H1 (cell line): ENCODE measurements around the gene SPATA25. TPM values are rescaled to one million over a fixed set of nuclear protein-coding genes. Genes with fewer than 3 reads are reported as not detected.
A peak's percentile ranks its signal among the peaks of the same experiment; 100 is the strongest.

Source experiments
- CTCF ChIA-PET: fragments of 300-600 bp; sonication (Branson Sonifier 250); formaldehyde crosslinking; loops from one replicate; lab custom pipeline; 2021; ENCODE audit not compliant: partially characterized antibody; lab: Charles Lee
- POLR2A ChIA-PET: fragments of 300-600 bp; sonication (Branson Sonifier 250); formaldehyde crosslinking; loops from one replicate; lab custom pipeline; 2021; ENCODE audit warnings: inconsistent platforms; ENCODE audit not compliant: partially characterized antibody; lab: Charles Lee
- DNase-seq, 2 experiments: peaks; one replicate each; pipeline versions ENCODE4 v3.0.0 to v3.0.0-alpha.2; 2010 to 2022; ENCODE audit warnings: low spot score in 2 of 2, low read depth in 1 of 2, mixed read lengths in 1 of 2
- FAIRE-seq: peaks from 2 replicates; lab custom pipeline; 2011; peaks lifted over from hg19 to GRCh38; lab: Jason Lieb, UNC
- H2AFZ ChIP-seq: 2 replicates; pipeline ENCODE4 v1.8.1; 2012; ENCODE audit warnings: low read length, inconsistent platforms
- H2AK5ac ChIP-seq: 2 replicates; pipeline ENCODE4 v1.6.1; 2013; ENCODE audit warnings: low read depth, low read length
- H2BK120ac ChIP-seq: replicated peaks from 2 replicates; pipeline ENCODE3; 2013; ENCODE audit warnings: low read depth, low read length, inconsistent platforms
- H2BK12ac ChIP-seq: 2 replicates; pipeline ENCODE4 v1.6.1; 2013; ENCODE audit warnings: low read depth, low read length
- H2BK15ac ChIP-seq: 2 replicates; pipeline ENCODE4 v1.6.1; 2013; ENCODE audit warnings: low read length
- H2BK20ac ChIP-seq: 2 replicates; pipeline ENCODE4 v1.6.1; 2013; ENCODE audit warnings: low read length
- H2BK5ac ChIP-seq: 2 replicates; pipeline ENCODE4 v1.6.1; 2013; ENCODE audit warnings: low read depth, low read length
- H3K14ac ChIP-seq: 2 replicates; pipeline ENCODE4 v1.6.1; 2013; ENCODE audit warnings: inconsistent platforms; ENCODE audit not compliant: insufficient read length
- H3K18ac ChIP-seq: 2 replicates; pipeline ENCODE4 v1.6.1; 2013; ENCODE audit warnings: low read length; ENCODE audit errors: extremely low read depth
- H3K23ac ChIP-seq: 2 replicates; pipeline ENCODE4 v1.6.1; 2013; ENCODE audit warnings: inconsistent platforms; ENCODE audit not compliant: insufficient read length
- H3K23me2 ChIP-seq: 2 replicates; pipeline ENCODE4 v1.6.1; 2013; ENCODE audit warnings: low read depth, low read length
- H3K27ac ChIP-seq: 2 replicates; pipeline ENCODE4 v1.6.1; 2011; ENCODE audit warnings: low read depth, low read length, inconsistent platforms
- H3K27me3 ChIP-seq, 4 experiments: replicated peaks in 1 of 4; 1 replicate in 1 of 4; 2 replicates in 3 of 4; pipeline versions ENCODE4 v1.6.1 to v1.8.1; 2011 to 2013; ENCODE audit warnings: low read length in 3 of 4, mild to moderate bottlenecking in 3 of 4, inconsistent platforms in 2 of 4, mixed read lengths in 2 of 4, moderate library complexity in 1 of 4; ENCODE audit not compliant: control insufficient read depth in 3 of 4, insufficient read depth in 3 of 4; ENCODE audit errors: extremely low read depth in 1 of 4
- H3K36me3 ChIP-seq, 4 experiments: 2 replicates each; pipeline versions ENCODE4 v1.6.1 to v1.8.1; 2011 to 2013; ENCODE audit warnings: mild to moderate bottlenecking in 4 of 4, low read length in 3 of 4, moderate library complexity in 2 of 4, control low read depth in 1 of 4, inconsistent platforms in 1 of 4; ENCODE audit not compliant: insufficient read depth in 4 of 4, control insufficient read depth in 2 of 4
- H3K4ac ChIP-seq: replicated peaks from 2 replicates; pipeline ENCODE3; 2013; ENCODE audit warnings: low read length, low read depth, mixed read lengths, inconsistent platforms; ENCODE audit not compliant: insufficient read length
- H3K4me1 ChIP-seq, 4 experiments: replicated peaks in 1 of 4; 1 replicate in 1 of 4; 2 replicates in 3 of 4; pipeline versions ENCODE4 v1.6.1 to v1.8.1; 2011 to 2013; ENCODE audit warnings: low read length in 3 of 4, inconsistent platforms in 2 of 4, mixed read lengths in 1 of 4; ENCODE audit not compliant: insufficient read depth in 4 of 4, control insufficient read depth in 3 of 4
- H3K4me2 ChIP-seq, 2 experiments: 2 replicates each; pipeline versions ENCODE4 v1.6.1 to v1.8.1; 2011 to 2013; ENCODE audit warnings: low read depth in 2 of 2, low read length in 2 of 2, control low read depth in 1 of 2, inconsistent platforms in 1 of 2, mild to moderate bottlenecking in 1 of 2; ENCODE audit not compliant: insufficient read depth in 1 of 2
- H3K4me3 ChIP-seq, 4 experiments: fragments of 200-600, 300-600 bp in 1 of 4; sonication (generic), shearing (Covaris generic), sonication (Bioruptor Twin) in 1 of 4; 2 replicates each; pipeline versions ENCODE4 v1.5.1 to v1.8.1; 2011 to 2016; ENCODE audit warnings: low read length in 4 of 4, low read depth in 3 of 4, control low read depth in 2 of 4, inconsistent platforms in 2 of 4, mild to moderate bottlenecking in 2 of 4, mixed read lengths in 1 of 4, moderate library complexity in 1 of 4; ENCODE audit not compliant: insufficient read depth in 2 of 4; ENCODE audit errors: extremely low read depth in 1 of 4
- H3K56ac ChIP-seq: replicated peaks from 2 replicates; pipeline ENCODE3; 2013; ENCODE audit warnings: low read depth, mild to moderate bottlenecking, mixed read lengths, low read length, inconsistent platforms; ENCODE audit not compliant: insufficient read length
- H3K79me1 ChIP-seq: 2 replicates; pipeline ENCODE4 v1.6.1; 2013; ENCODE audit warnings: low read depth, low read length, control low read depth
- H3K79me2 ChIP-seq, 2 experiments: 2 replicates each; pipeline versions ENCODE4 v1.6.1 to v1.8.1; 2012 to 2013; ENCODE audit warnings: low read length in 2 of 2, mild to moderate bottlenecking in 2 of 2, inconsistent platforms in 1 of 2; ENCODE audit not compliant: insufficient read depth in 2 of 2, control insufficient read depth in 1 of 2
- H3K9ac ChIP-seq, 4 experiments: replicated peaks in 1 of 4; 1 replicate in 1 of 4; 2 replicates in 3 of 4; pipeline versions ENCODE4 v1.6.1 to v1.8.1; 2011 to 2013; ENCODE audit warnings: low read depth in 3 of 4, low read length in 3 of 4, control low read depth in 2 of 4, mild to moderate bottlenecking in 2 of 4, moderate library complexity in 2 of 4, inconsistent platforms in 1 of 4; ENCODE audit errors: extremely low read depth in 1 of 4
- H3K9me3 ChIP-seq, 2 experiments: 2 replicates each; pipeline versions ENCODE4 v1.6.1 to v1.8.1; 2012 to 2013; ENCODE audit warnings: mild to moderate bottlenecking in 2 of 2, moderate library complexity in 2 of 2, control low read depth in 1 of 2, inconsistent platforms in 1 of 2, low read depth in 1 of 2, low read length in 1 of 2, mixed read lengths in 1 of 2; ENCODE audit not compliant: insufficient read depth in 2 of 2
- H4K20me1 ChIP-seq, 2 experiments: replicated peaks in 1 of 2; 2 replicates each; pipeline versions ENCODE3 to v1.8.1; 2011 to 2013; ENCODE audit warnings: inconsistent platforms in 2 of 2, low read length in 2 of 2, mild to moderate bottlenecking in 1 of 2; ENCODE audit not compliant: insufficient read depth in 2 of 2, control insufficient read depth in 1 of 2
- H4K5ac ChIP-seq: 2 replicates; pipeline ENCODE4 v1.6.1; 2013; ENCODE audit warnings: low read length, low read depth, mixed read lengths, inconsistent platforms; ENCODE audit not compliant: insufficient read length
- H4K8ac ChIP-seq: 2 replicates; pipeline ENCODE4 v1.8.0; 2013; ENCODE audit warnings: mild to moderate bottlenecking, moderate library complexity, low read length, inconsistent platforms; ENCODE audit not compliant: insufficient read depth; ENCODE audit errors: extremely low read depth
- H4K91ac ChIP-seq: replicated peaks from 2 replicates; pipeline ENCODE3; 2013; ENCODE audit warnings: low read length, mixed read lengths, inconsistent platforms; ENCODE audit not compliant: insufficient read length
- POLR2A ChIP-seq, 2 experiments: IDR thresholded peaks; 1 replicate in 1 of 2; 2 replicates in 1 of 2; pipeline ENCODE4 v1.6.1; 2011; ENCODE audit warnings: low read depth in 2 of 2, low read length in 2 of 2, mild to moderate bottlenecking in 2 of 2; ENCODE audit errors: control extremely low read depth in 1 of 2
- RBBP5 ChIP-seq: IDR thresholded peaks from 2 replicates; pipeline ENCODE4 v1.7.1; 2012; ENCODE audit warnings: low read depth, mild to moderate bottlenecking, inconsistent platforms, low read length, moderate library complexity, borderline replicate concordance
- WGBS, 2 experiments: shearing (Covaris generic) in 1 of 2; methylation state at CpG; one replicate each; pipeline versions ENCODE4 v1.1.6 to v1.1.7; 2013 to 2015; ENCODE audit warnings: low lambda C conversion rate in 2 of 2, mixed read lengths in 2 of 2, inconsistent platforms in 1 of 2, low coverage in 1 of 2, missing lambda C conversion rate in 1 of 2; ENCODE audit not compliant: insufficient replicate concordance in 2 of 2, insufficient coverage in 1 of 2, insufficient read length in 1 of 2; ENCODE audit errors: extremely low coverage in 1 of 2, missing lambda C conversion rate in 1 of 2; 5-methylcytosine and 5-hydroxymethylcytosine counted together
- polyA plus RNA-seq, 7 experiments: library from polyadenylated mRNA; depleted of rRNA in 3 of 7; stranded (reverse) in 5 of 7; unstranded in 2 of 7; fragments of >200 nt in 5 of 7; fragments of 200-250 nt in 2 of 7; gene quantifications; 1 replicate in 5 of 7; 2 replicates in 1 of 7; 4 replicates in 1 of 7; pipeline versions ENCODE4 v1.2.1 to v1.2.3, GENCODE V29; 2011 to 2013; ENCODE audit warnings: missing spikeins in 2 of 7, mixed read lengths in 2 of 7
- total RNA-seq: library from RNA; stranded (reverse); fragmentation: NEBNext Ultra II Directional; extraction: Animal tissue kit (Norgen Biotek cat#: 25700); gene quantifications from 2 replicates; pipeline ENCODE4 v1.2.1, GENCODE V29; 2021

SPATA25 gene
- total and polyA plus RNA-seq, 2 of the 8 experiments (the other 6 are each of a cell fraction or from before 2014, with no cell fraction given), result 2.0 to 3.0 TPM

DNA sequence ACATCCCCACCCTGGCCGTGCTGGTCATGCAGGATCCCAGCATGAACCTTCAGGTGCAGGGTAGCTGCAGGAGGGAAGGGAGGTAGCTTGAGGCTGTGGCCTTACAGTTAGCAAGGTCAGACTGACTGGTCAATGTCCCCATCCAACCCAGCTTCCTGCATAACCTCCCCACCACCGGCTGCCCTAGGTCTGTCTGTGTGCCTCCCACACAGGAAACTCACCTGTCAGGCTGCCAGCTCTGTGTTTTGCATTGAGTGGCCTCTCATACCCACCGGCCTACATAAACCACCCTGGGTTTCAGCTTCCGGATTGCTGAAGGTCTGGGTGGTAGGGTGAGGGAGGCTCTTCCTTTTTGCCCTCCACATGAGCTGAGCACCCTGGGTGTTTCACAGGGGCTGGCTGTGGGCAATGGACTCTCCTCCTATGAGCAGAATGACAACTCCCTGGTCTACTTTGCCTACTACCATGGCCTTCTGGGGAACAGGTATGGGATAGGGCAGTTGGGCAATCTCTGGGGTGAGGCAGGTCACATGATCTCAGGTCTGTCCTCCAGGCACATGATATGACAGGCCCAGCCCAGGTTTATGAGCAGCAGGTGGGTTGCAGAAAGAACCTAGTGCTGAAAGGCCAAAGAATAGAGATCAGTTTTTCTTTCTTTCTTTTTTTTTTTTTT lies 5.5 kb upstream of the SPATA25 start:
- DNase-seq (no peak), FAIRE-seq (no peak)
- Histone ChIP-seq H3K14ac (no peak overlapping the region), H3K4me3 (no peak overlapping the region), H3K23me2 (peaks cover 15% of the 10 kb centered on the region; the same call in 1 of the 2 replicates), H4K5ac (no peak overlapping the region), H2AFZ (no peak overlapping the region), H2BK15ac (no peak overlapping the region), H3K9ac (no peak overlapping the region), H2AK5ac (no peak overlapping the region), H3K9me3 (no peaks in the 10 kb centered on the region), H3K4me1 (peaks cover 0 to 10% (median 6%) of the 10 kb centered on the region in 4 experiments; a peak in 6 of 7 replicates), H3K36me3 (peaks cover 8 to 22% (median 16%) of the 10 kb centered on the region in 4 experiments), H3K27me3 (no peaks in the 10 kb centered on the region), H3K23ac (no peak overlapping the region), H3K79me1 (peaks cover 3% of the 10 kb centered on the region; the same call in 1 of the 2 replicates), H2BK5ac (no peak overlapping the region), H4K20me1 (peaks cover 0 to 10% of the 10 kb centered on the region in 2 experiments), H2BK20ac (no peak overlapping the region), H4K91ac (no peak overlapping the region), H2BK12ac (no peak overlapping the region), H3K79me2 (peaks cover 0 to 7% of the 10 kb centered on the region in 2 experiments; a peak in 1 of 4 replicates), H3K4me2 (no peak overlapping the region; a peak in 1 of 4 replicates), H4K8ac (no peak overlapping the region), H3K18ac (no peak overlapping the region), H3K27ac (no peak overlapping the region), H3K56ac (no peak overlapping the region), H3K4ac (no peak overlapping the region), H2BK120ac (no peak overlapping the region)
- ChIA-PET CTCF (interaction anchor here (0.7 to 6.3 kb wide), 11 partner anchors 9 to 77 kb away, joined by 3 to 40 read pairs (median 9); partner anchors contain the start of gene ZSWIM1), POLR2A (interaction anchor here (0.6 to 11.2 kb wide), 14 partner anchors 8 to 101 kb away, joined by 3 to 172 read pairs (median 4); partner anchors contain the start of genes DNTTIP1, PCIF1, PLTP and WFDC3)
- WGBS, 2 experiments, result 85% methylated on average over 4 of the region's 4 CpGs; no CpG with 5 or more reads in 1 of the 2 experiments
- TF ChIP-seq RBBP5, result no peak
- peak in 1 of 2 experiments; percentile 53; a peak in 2 of 3 replicates for TF ChIP-seq POLR2A (IDR thresholded peaks at IDR 0.05; ENCODE audit: control extremely low read depth in 1 of 2, low read depth in 2 of 2, low read length in 2 of 2)
